HepG2 (cell line): ENCODE measurements around the gene RLF. TPM values are rescaled to one million over a fixed set of nuclear protein-coding genes. Genes with fewer than 3 reads are reported as not detected.

Experiments used
- BRCA1 ChIP-seq: sonication (generic); formaldehyde crosslinking; IDR thresholded peaks from 2 replicates; pipeline ENCODE4 v1.4.0; 2020; ENCODE audit warnings: missing genetic modification reagents
- FOXM1 ChIP-seq: sonication (generic); formaldehyde crosslinking; IDR thresholded peaks from 2 replicates; pipeline ENCODE4 v1.5.0; 2020; ENCODE audit warnings: missing genetic modification reagents
- JUND ChIP-seq: sonication (generic); formaldehyde crosslinking; IDR thresholded peaks from 2 replicates; pipeline ENCODE4 v1.8.0; 2022; ENCODE audit warnings: mild to moderate bottlenecking, missing genetic modification reagents
- NFE2L2 ChIP-seq: fragments of 150-350 bp; IDR thresholded peaks from 2 replicates; pipeline ENCODE4 v1.6.1; 2014; ENCODE audit warnings: low read length
- ONECUT2 ChIP-seq: sonication (generic); formaldehyde crosslinking; IDR thresholded peaks from 2 replicates; pipeline ENCODE4 v1.4.0; 2020; ENCODE audit warnings: missing genetic modification reagents
- SMYD3 ChIP-seq: sonication (generic); formaldehyde crosslinking; IDR thresholded peaks from 2 replicates; pipeline ENCODE4 v1.8.1; 2023; ENCODE audit warnings: mild to moderate bottlenecking, missing genetic modification reagents
- SOX5 ChIP-seq: IDR thresholded peaks from 2 replicates; pipeline ENCODE4 v1.6.1; 2016; ENCODE audit warnings: borderline replicate concordance
- TGIF2 ChIP-seq: IDR thresholded peaks from 2 replicates; pipeline ENCODE4 v1.6.1; 2016; ENCODE audit warnings: control low read depth, missing compliant biosample characterization
- ZFP36L1 ChIP-seq: sonication (generic); formaldehyde crosslinking; IDR thresholded peaks from 2 replicates; pipeline ENCODE4 v1.8.0; 2022; ENCODE audit warnings: mild to moderate bottlenecking, missing genetic modification reagents, moderate library complexity
- ZFP62 ChIP-seq: sonication (generic); formaldehyde crosslinking; IDR thresholded peaks from 2 replicates; pipeline ENCODE4 v1.4.0; 2020; ENCODE audit warnings: missing genetic modification reagents
- ZKSCAN8 ChIP-seq: IDR thresholded peaks from 2 replicates; pipeline ENCODE4 v1.6.1; 2016; ENCODE audit warnings: borderline replicate concordance, missing genetic modification reagents, missing compliant biosample characterization
- ZNF343 ChIP-seq: sonication (generic); formaldehyde crosslinking; IDR thresholded peaks from 2 replicates; pipeline ENCODE4 v1.4.0; 2020; ENCODE audit warnings: mild to moderate bottlenecking, missing genetic modification reagents
- ZNF629 ChIP-seq: sonication (generic); formaldehyde crosslinking; conservative IDR thresholded peaks from 2 replicates; pipeline ENCODE4 v1.5.0; 2020; ENCODE audit warnings: missing genetic modification reagents
- ZNF670 ChIP-seq: sonication (generic); formaldehyde crosslinking; IDR thresholded peaks from 2 replicates; pipeline ENCODE4 v1.8.0; 2022; ENCODE audit warnings: mild to moderate bottlenecking, missing genetic modification reagents, borderline replicate concordance
- ZNF709 ChIP-seq: sonication (generic); formaldehyde crosslinking; IDR thresholded peaks from 2 replicates; pipeline ENCODE4 v1.5.0; 2020; ENCODE audit warnings: mild to moderate bottlenecking, missing genetic modification reagents
- ZSCAN21 ChIP-seq: sonication (generic); formaldehyde crosslinking; IDR thresholded peaks from 2 replicates; pipeline ENCODE4 v1.8.0; 2022; ENCODE audit warnings: mild to moderate bottlenecking, missing genetic modification reagents, moderate library complexity, borderline replicate concordance
- polyA plus RNA-seq, 8 experiments: library from polyadenylated mRNA; depleted of rRNA in 3 of 8; stranded (reverse) in 7 of 8; unstranded in 1 of 8; fragments of >200 nt; fragmentation: Illumina TruSeq in 4 of 8; extraction: Trizol in 4 of 8; gene quantifications; 2 replicates each; pipeline versions ENCODE4 v1.2.1 to v1.2.3, GENCODE V29; 2011 to 2016; ENCODE audit warnings: low read depth in 4 of 8, missing spikeins in 1 of 8, mixed read lengths in 1 of 8; ENCODE audit not compliant: insufficient read depth in 1 of 8
- total RNA-seq, 5 experiments: library from RNA; depleted of rRNA; stranded (reverse); fragments of >200 nt; fragmentation: Illumina TruSeq; extraction: Trizol; gene quantifications; 2 replicates each; pipeline ENCODE4 v1.2.3, GENCODE V29; 2016; ENCODE audit warnings: low read depth in 1 of 5
- TF ChIP-seq, protein P1 (sequence below), 2 experiments: sonication (generic) in 1 of 2; formaldehyde crosslinking in 1 of 2; IDR thresholded peaks; 2 replicates each; pipeline versions ENCODE4 v1.4.0 to v1.6.1; 2016 to 2020; ENCODE audit warnings: borderline replicate concordance in 1 of 2, low read depth in 1 of 2, mild to moderate bottlenecking in 1 of 2, missing genetic modification reagents in 1 of 2
- TF ChIP-seq, protein P2 (sequence below): sonication (generic); formaldehyde crosslinking; IDR thresholded peaks from 2 replicates; pipeline ENCODE4 v1.9.0; 2021; ENCODE audit warnings: missing genetic modification reagents, borderline replicate concordance
- TF ChIP-seq, protein P3 (sequence below): conservative IDR thresholded peaks from 2 replicates; pipeline ENCODE4 v1.6.1; 2018; ENCODE audit warnings: missing genetic modification reagents

RLF gene
- total and polyA plus RNA-seq, 2 of the 13 experiments (the other 11 are each of a cell fraction or from before 2014, with no cell fraction given): 9.0 to 15.7 TPM

DNA sequence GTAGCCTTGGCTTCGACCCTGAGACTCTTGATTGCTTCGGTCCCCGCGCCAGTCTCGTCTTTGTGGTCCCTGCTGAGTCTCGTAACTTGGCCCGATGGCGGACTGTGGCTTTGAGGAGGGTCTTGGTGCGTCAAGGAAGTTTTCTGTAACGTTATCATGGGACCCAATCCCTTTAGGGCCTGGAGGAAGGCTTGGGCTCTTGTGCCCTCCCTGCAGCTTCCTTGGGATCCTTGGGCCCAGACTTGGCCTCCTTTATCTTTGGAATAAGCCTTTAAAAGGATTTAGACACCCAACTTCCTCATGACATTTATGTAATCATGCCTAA is 97.2 kb downstream of the RLF start (continued):
- no peak for TF ChIP-seq ZKSCAN8
- no peak for TF ChIP-seq ZNF343 (CRISPR knock-in tag)
- no peak for TF ChIP-seq SOX5 (CRISPR knock-in tag)
- no peak for TF ChIP-seq TGIF2 (CRISPR knock-in tag)
- TF ChIP-seq ZNF629 (CRISPR knock-in tag): no peak
- TF ChIP-seq, protein P1, sequence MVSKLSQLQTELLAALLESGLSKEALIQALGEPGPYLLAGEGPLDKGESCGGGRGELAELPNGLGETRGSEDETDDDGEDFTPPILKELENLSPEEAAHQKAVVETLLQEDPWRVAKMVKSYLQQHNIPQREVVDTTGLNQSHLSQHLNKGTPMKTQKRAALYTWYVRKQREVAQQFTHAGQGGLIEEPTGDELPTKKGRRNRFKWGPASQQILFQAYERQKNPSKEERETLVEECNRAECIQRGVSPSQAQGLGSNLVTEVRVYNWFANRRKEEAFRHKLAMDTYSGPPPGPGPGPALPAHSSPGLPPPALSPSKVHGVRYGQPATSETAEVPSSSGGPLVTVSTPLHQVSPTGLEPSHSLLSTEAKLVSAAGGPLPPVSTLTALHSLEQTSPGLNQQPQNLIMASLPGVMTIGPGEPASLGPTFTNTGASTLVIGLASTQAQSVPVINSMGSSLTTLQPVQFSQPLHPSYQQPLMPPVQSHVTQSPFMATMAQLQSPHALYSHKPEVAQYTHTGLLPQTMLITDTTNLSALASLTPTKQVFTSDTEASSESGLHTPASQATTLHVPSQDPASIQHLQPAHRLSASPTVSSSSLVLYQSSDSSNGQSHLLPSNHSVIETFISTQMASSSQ (IDR thresholded peaks at IDR 0.05; ENCODE audit: low read depth): no peak
- TF ChIP-seq, protein P1 (CRISPR knock-in tag; IDR thresholded peaks at IDR 0.05; ENCODE audit: borderline replicate concordance): no peak
- TF ChIP-seq ZFP36L1: no peak
- TF ChIP-seq, protein P2, sequence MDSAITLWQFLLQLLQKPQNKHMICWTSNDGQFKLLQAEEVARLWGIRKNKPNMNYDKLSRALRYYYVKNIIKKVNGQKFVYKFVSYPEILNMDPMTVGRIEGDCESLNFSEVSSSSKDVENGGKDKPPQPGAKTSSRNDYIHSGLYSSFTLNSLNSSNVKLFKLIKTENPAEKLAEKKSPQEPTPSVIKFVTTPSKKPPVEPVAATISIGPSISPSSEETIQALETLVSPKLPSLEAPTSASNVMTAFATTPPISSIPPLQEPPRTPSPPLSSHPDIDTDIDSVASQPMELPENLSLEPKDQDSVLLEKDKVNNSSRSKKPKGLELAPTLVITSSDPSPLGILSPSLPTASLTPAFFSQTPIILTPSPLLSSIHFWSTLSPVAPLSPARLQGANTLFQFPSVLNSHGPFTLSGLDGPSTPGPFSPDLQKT (CRISPR knock-in tag): no peak
- TF ChIP-seq ZFP62 (CRISPR knock-in tag): no peak
- TF ChIP-seq SMYD3 (CRISPR knock-in tag): no peak
- no peak for TF ChIP-seq JUND
- no peak for TF ChIP-seq ZNF709
- TF ChIP-seq, protein P3, sequence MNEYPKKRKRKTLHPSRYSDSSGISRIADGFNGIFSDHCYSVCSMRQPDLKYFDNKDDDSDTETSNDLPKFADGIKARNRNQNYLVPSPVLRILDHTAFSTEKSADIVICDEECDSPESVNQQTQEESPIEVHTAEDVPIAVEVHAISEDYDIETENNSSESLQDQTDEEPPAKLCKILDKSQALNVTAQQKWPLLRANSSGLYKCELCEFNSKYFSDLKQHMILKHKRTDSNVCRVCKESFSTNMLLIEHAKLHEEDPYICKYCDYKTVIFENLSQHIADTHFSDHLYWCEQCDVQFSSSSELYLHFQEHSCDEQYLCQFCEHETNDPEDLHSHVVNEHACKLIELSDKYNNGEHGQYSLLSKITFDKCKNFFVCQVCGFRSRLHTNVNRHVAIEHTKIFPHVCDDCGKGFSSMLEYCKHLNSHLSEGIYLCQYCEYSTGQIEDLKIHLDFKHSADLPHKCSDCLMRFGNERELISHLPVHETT (CRISPR knock-in tag): no peak
- no peak for TF ChIP-seq FOXM1 (CRISPR knock-in tag)
- TF ChIP-seq ONECUT2 (CRISPR knock-in tag): no peak
- TF ChIP-seq ZNF670 (CRISPR knock-in tag): 0 out of 2 replicates have a peak, but pooled peaks have one; percentile 6
- peak; percentile 19; the same call in 1 of the 2 replicates for TF ChIP-seq BRCA1
- TF ChIP-seq NFE2L2: no peak
- no peak for TF ChIP-seq ZSCAN21 (CRISPR knock-in tag)
